ENCODE data around the gene RCBTB1.

RCBTB1 gene

GRCh38 chr13:49561062-49561410 is 24.3 kb downstream of the RCBTB1 start:
- no peak for DNase-seq

GRCh38 chr13:49560270-49561061 is 24.9 kb downstream of the RCBTB1 start:
- DNase-seq = no peak

- DNase-seq = no peak
Observed at GRCh38 chr13:49559006-49559405, 26.4 kb downstream of the RCBTB1 start.

- no peak for DNase-seq
Observed at GRCh38 chr13:49554387-49554786, 31.0 kb downstream of the RCBTB1 start.

GRCh38 chr13:49553888-49554287 is 31.5 kb downstream of the RCBTB1 start:
- no peak for DNase-seq

- DNase-seq = no peak
Observed at GRCh38 chr13:49550942-49551644, 34.3 kb downstream of the RCBTB1 start.

- DNase-seq = no peak
Observed at GRCh38 chr13:49549289-49549688, 36.1 kb downstream of the RCBTB1 start.

GRCh38 chr13:49546561-49546960 is 38.8 kb downstream of the RCBTB1 start:
- DNase-seq = no peak

- DNase-seq = no peak
Observed at GRCh38 chr13:49545661-49546060, 39.7 kb downstream of the RCBTB1 start.

GRCh38 chr13:49543656-49544055 is 41.7 kb downstream of the RCBTB1 start:
- no peak for DNase-seq

GRCh38 chr13:49540552-49540951 is 44.8 kb downstream of the RCBTB1 start:
- DNase-seq = no peak

GRCh38 chr13:49539746-49540145 is 45.6 kb downstream of the RCBTB1 start:
- DNase-seq = no peak

- DNase-seq = no peak
Observed at GRCh38 chr13:49539313-49539712, 46.0 kb downstream of the RCBTB1 start.

- DNase-seq = no peak
Observed at GRCh38 chr13:49538404-49538803, 47.0 kb downstream of the RCBTB1 start.

- peak in 2 of 58 donors; percentile 8 to 24 for DNase-seq
Observed at GRCh38 chr13:49536144-49536873, 49.0 kb downstream of the RCBTB1 start.

- DNase-seq = no peak
Observed at GRCh38 chr13:49533591-49534269, 51.6 kb downstream of the RCBTB1 start.

- no peak for DNase-seq
Observed at GRCh38 chr13:49533011-49533410, 52.3 kb downstream of the RCBTB1 start.

- DNase-seq = no peak
Observed at GRCh38 chr13:49532593-49532992, 52.8 kb downstream of the RCBTB1 start.

- peak in 7 of 58 donors; percentile 1 to 38 (median 8) for DNase-seq
Observed at GRCh38 chr13:49530457-49530856, 54.9 kb downstream of the RCBTB1 start.

GRCh38 chr13:49528161-49528560 is 57.2 kb downstream of the RCBTB1 start:
- no peak for DNase-seq

- DNase-seq = peak in 12 of 58 donors; percentile 4 to 48 (median 10)
Observed at GRCh38 chr13:49527123-49527522, 58.2 kb downstream of the RCBTB1 start.
